Measurements from ENCODE around the gene ZBTB16. TPM values are rescaled to one million over a fixed set of nuclear protein-coding genes. Genes with fewer than 3 reads are reported as not detected.

ZBTB16 gene
- total RNA-seq, 2 donors from 2014 or later: 17.2 to 20.7 TPM

- no peaks in the 10 kb centered on the region for H3K27me3 Mint-ChIP-seq
- DNase-seq (no peak), ATAC-seq (no peak)
- H3K27ac Mint-ChIP-seq: no peak overlapping the region
- no peaks in the 10 kb centered on the region for H3K36me3 Mint-ChIP-seq (ENCODE audit: low read depth)
- H3K4me1 Mint-ChIP-seq: peaks cover 28% of the 10 kb centered on the region
- no peaks in the 10 kb centered on the region for H3K9me3 ChIP-seq (ENCODE audit: control insufficient read depth, low read length, poor library complexity, severe bottlenecking)
- H3K4me3 Mint-ChIP-seq: no peak overlapping the region
Measured at GRCh38 chr11:114094516-114094915, 35.0 kb downstream of the ZBTB16 start.

- Mint-ChIP-seq H3K4me1 (peaks cover 22% of the 10 kb centered on the region), H3K4me3 (no peak overlapping the region), H3K27ac (no peak overlapping the region), H3K36me3 (ENCODE audit: low read depth) (no peaks in the 10 kb centered on the region), H3K27me3 (no peaks in the 10 kb centered on the region)
- ATAC-seq (no peak), DNase-seq (no peak)
- no peaks in the 10 kb centered on the region for H3K9me3 ChIP-seq (ENCODE audit: control insufficient read depth, low read length, poor library complexity, severe bottlenecking)
Measured at GRCh38 chr11:114095899-114096298, 36.4 kb downstream of the ZBTB16 start.

- H3K36me3 Mint-ChIP-seq (ENCODE audit: low read depth): no peaks in the 10 kb centered on the region
- DNase-seq (no peak), ATAC-seq (no peak)
- H3K27ac Mint-ChIP-seq: no peak overlapping the region
- no peaks in the 10 kb centered on the region for H3K9me3 ChIP-seq (ENCODE audit: control insufficient read depth, low read length, poor library complexity, severe bottlenecking)
- H3K4me3 Mint-ChIP-seq: no peak overlapping the region
- H3K4me1 Mint-ChIP-seq: peaks cover 22% of the 10 kb centered on the region
- H3K27me3 Mint-ChIP-seq: no peaks in the 10 kb centered on the region
Measured at GRCh38 chr11:114097832-114098231, 38.3 kb downstream of the ZBTB16 start.

GRCh38 chr11:114098927-114099326, 39.4 kb downstream of the ZBTB16 start:
- ATAC-seq (no peak), DNase-seq (no peak)
- Mint-ChIP-seq H3K4me3 (no peak overlapping the region), H3K27ac (no peak overlapping the region), H3K4me1 (peaks cover 31% of the 10 kb centered on the region), H3K27me3 (no peaks in the 10 kb centered on the region), H3K36me3 (ENCODE audit: low read depth) (no peaks in the 10 kb centered on the region)
- H3K9me3 ChIP-seq (ENCODE audit: control insufficient read depth, low read length, poor library complexity, severe bottlenecking): no peaks in the 10 kb centered on the region

GRCh38 chr11:114099392-114100178, 40.1 kb downstream of the ZBTB16 start:
- no peaks in the 10 kb centered on the region for H3K36me3 Mint-ChIP-seq (ENCODE audit: low read depth)

GRCh38 chr11:114102993-114103896, 43.7 kb downstream of the ZBTB16 start:
- Mint-ChIP-seq H3K36me3 (ENCODE audit: low read depth) (no peaks in the 10 kb centered on the region), H3K27ac (peak overlapping the region; percentile 82), H3K4me3 (peak overlapping the region; percentile 71), H3K27me3 (no peaks in the 10 kb centered on the region), H3K4me1 (peaks cover 38% of the 10 kb centered on the region)
- ATAC-seq (peak; percentile 88), DNase-seq (no peak)
- H3K9me3 ChIP-seq (ENCODE audit: control insufficient read depth, low read length, poor library complexity, severe bottlenecking): no peaks in the 10 kb centered on the region

More at GRCh38 chr11:114099392-114100178, 40.1 kb downstream of the ZBTB16 start:
- no peak for DNase-seq
- H3K4me3 Mint-ChIP-seq: no peak overlapping the region
- no peak for ATAC-seq
- H3K4me1 Mint-ChIP-seq: peaks cover 36% of the 10 kb centered on the region
- no peak overlapping the region for H3K27ac Mint-ChIP-seq
- H3K27me3 Mint-ChIP-seq: no peaks in the 10 kb centered on the region
- H3K9me3 ChIP-seq (ENCODE audit: control insufficient read depth, low read length, poor library complexity, severe bottlenecking): no peaks in the 10 kb centered on the region

GRCh38 chr11:114105611-114106010, 46.1 kb downstream of the ZBTB16 start:
- no peaks in the 10 kb centered on the region for H3K9me3 ChIP-seq (ENCODE audit: control insufficient read depth, low read length, poor library complexity, severe bottlenecking)
- H3K4me1 Mint-ChIP-seq: peaks cover 44% of the 10 kb centered on the region
- no peak overlapping the region for H3K27ac Mint-ChIP-seq

GRCh38 chr11:114106047-114106446, 46.5 kb downstream of the ZBTB16 start:
- H3K27ac Mint-ChIP-seq: no peak overlapping the region
- peaks cover 2% of the 10 kb centered on the region for H3K36me3 Mint-ChIP-seq (ENCODE audit: low read depth)
- H3K4me1 Mint-ChIP-seq: peaks cover 44% of the 10 kb centered on the region
- H3K27me3 Mint-ChIP-seq: peaks cover 6% of the 10 kb centered on the region
- no peak for DNase-seq
- H3K4me3 Mint-ChIP-seq: no peak overlapping the region
- no peak for ATAC-seq
- no peaks in the 10 kb centered on the region for H3K9me3 ChIP-seq (ENCODE audit: control insufficient read depth, low read length, poor library complexity, severe bottlenecking)

More at GRCh38 chr11:114105611-114106010, 46.1 kb downstream of the ZBTB16 start:
- no peak for DNase-seq
- H3K27me3 Mint-ChIP-seq: peaks cover 6% of the 10 kb centered on the region
- H3K36me3 Mint-ChIP-seq (ENCODE audit: low read depth): peaks cover 2% of the 10 kb centered on the region
- no peak overlapping the region for H3K4me3 Mint-ChIP-seq
- ATAC-seq: no peak

GRCh38 chr11:114106986-114107385, 47.5 kb downstream of the ZBTB16 start:
- Mint-ChIP-seq H3K4me3 (no peak overlapping the region), H3K27me3 (peaks cover 15% of the 10 kb centered on the region), H3K36me3 (ENCODE audit: low read depth) (peaks cover 6% of the 10 kb centered on the region), H3K27ac (peak overlapping the region; percentile 75), H3K4me1 (peaks cover 47% of the 10 kb centered on the region)
- DNase-seq: no peak
- no peak for ATAC-seq
- no peaks in the 10 kb centered on the region for H3K9me3 ChIP-seq (ENCODE audit: control insufficient read depth, low read length, poor library complexity, severe bottlenecking)

- no peak for ATAC-seq
- Mint-ChIP-seq H3K36me3 (ENCODE audit: low read depth) (peaks cover 6% of the 10 kb centered on the region), H3K27ac (no peak overlapping the region), H3K4me1 (peaks cover 38% of the 10 kb centered on the region), H3K27me3 (peaks cover 15% of the 10 kb centered on the region), H3K4me3 (no peak overlapping the region)
- DNase-seq: no peak
- H3K9me3 ChIP-seq (ENCODE audit: control insufficient read depth, low read length, poor library complexity, severe bottlenecking): no peaks in the 10 kb centered on the region
Measured at GRCh38 chr11:114108501-114109205, 49.1 kb downstream of the ZBTB16 start.

- H3K4me3 Mint-ChIP-seq: no peak overlapping the region
- ATAC-seq (no peak), DNase-seq (no peak)
- peaks cover 6% of the 10 kb centered on the region for H3K36me3 Mint-ChIP-seq (ENCODE audit: low read depth)
- H3K27me3 Mint-ChIP-seq: peaks cover 15% of the 10 kb centered on the region
- H3K27ac Mint-ChIP-seq: no peak overlapping the region
- peaks cover 32% of the 10 kb centered on the region for H3K4me1 Mint-ChIP-seq
- no peaks in the 10 kb centered on the region for H3K9me3 ChIP-seq (ENCODE audit: control insufficient read depth, low read length, poor library complexity, severe bottlenecking)
Measured at GRCh38 chr11:114109206-114110090, 49.9 kb downstream of the ZBTB16 start.

- H3K27ac Mint-ChIP-seq: no peak overlapping the region
Measured at GRCh38 chr11:114110123-114110522, 50.6 kb downstream of the ZBTB16 start.

More at GRCh38 chr11:114110123-114110522, 50.6 kb downstream of the ZBTB16 start:
- peaks cover 29% of the 10 kb centered on the region for H3K4me1 Mint-ChIP-seq
- DNase-seq: no peak
- H3K4me3 Mint-ChIP-seq: no peak overlapping the region
- peaks cover 17% of the 10 kb centered on the region for H3K27me3 Mint-ChIP-seq
- no peak for ATAC-seq
- peaks cover 6% of the 10 kb centered on the region for H3K36me3 Mint-ChIP-seq (ENCODE audit: low read depth)
- H3K9me3 ChIP-seq (ENCODE audit: control insufficient read depth, low read length, poor library complexity, severe bottlenecking): no peaks in the 10 kb centered on the region
